AG09319 (cell line): ENCODE measurements around the gene ZNF862.
"Not testable (repeated sequence)": the region's sequence is repeated elsewhere in the genome, so short reads cannot be mapped to it uniquely, and the experiment has no call there.

Source experiments
- DNase-seq: peaks from one replicate; pipeline ENCODE4 v3.0.0-alpha.2; 2010; ENCODE audit warnings: low read depth; ENCODE audit errors: extremely low read depth
- TF ChIP-seq, protein P1 (sequence below): IDR thresholded peaks from 2 replicates; pipeline ENCODE4 v1.5.1; 2011; ENCODE audit warnings: low read depth, mild to moderate bottlenecking, inconsistent platforms, low read length, moderate library complexity

The ZNF862 gene

GRCh38 chr7:149824748-149825566 lies 13.2 kb upstream of the ZNF862 start:
- no peak for DNase-seq
- TF ChIP-seq, protein P1, sequence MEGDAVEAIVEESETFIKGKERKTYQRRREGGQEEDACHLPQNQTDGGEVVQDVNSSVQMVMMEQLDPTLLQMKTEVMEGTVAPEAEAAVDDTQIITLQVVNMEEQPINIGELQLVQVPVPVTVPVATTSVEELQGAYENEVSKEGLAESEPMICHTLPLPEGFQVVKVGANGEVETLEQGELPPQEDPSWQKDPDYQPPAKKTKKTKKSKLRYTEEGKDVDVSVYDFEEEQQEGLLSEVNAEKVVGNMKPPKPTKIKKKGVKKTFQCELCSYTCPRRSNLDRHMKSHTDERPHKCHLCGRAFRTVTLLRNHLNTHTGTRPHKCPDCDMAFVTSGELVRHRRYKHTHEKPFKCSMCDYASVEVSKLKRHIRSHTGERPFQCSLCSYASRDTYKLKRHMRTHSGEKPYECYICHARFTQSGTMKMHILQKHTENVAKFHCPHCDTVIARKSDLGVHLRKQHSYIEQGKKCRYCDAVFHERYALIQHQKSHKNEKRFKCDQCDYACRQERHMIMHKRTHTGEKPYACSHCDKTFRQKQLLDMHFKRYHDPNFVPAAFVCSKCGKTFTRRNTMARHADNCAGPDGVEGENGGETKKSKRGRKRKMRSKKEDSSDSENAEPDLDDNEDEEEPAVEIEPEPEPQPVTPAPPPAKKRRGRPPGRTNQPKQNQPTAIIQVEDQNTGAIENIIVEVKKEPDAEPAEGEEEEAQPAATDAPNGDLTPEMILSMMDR: no peak

DNA sequence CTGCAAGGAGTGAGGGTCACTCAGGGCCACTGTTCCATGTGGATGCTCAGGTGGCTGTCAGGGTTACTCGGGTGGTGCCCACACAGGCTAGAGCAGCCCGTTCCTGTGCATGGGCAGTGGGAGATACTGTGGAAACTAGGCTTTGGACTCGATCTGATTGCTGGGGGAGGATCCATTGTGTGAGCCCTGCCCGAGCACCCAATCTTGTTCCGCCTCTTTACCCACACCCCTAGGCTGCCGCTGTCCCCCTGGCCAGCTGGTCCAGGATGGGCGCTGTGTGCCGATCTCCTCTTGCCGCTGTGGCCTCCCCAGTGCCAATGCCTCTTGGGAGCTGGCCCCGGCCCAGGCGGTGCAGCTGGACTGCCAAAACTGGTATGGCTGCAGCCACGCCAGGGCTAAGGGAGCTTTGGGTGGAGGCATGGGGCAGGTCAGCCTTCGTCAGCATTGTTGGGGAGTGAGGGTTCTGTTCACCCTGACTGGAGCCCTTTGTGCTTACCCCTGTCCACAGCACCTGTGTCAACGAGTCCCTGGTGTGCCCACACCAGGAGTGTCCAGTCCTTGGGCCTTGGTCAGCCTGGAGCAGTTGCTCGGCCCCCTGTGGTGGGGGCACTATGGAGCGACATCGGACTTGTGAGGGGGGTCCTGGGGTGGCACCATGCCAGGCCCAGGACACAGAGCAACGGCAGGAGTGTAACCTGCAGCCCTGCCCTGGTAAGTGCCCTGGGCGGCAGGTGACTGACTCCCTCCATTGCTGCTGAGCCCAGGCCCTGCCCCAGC lies 12.4 kb upstream of the ZNF862 start:
- TF ChIP-seq, protein P1: no peak
- DNase-seq: no peak

- TF ChIP-seq, protein P1: no peak
Observed at GRCh38 chr7:149826344-149827088, 11.7 kb upstream of the ZNF862 start.

GRCh38 chr7:149827089-149827981 lies 10.8 kb upstream of the ZNF862 start:
- DNase-seq: no peak

More at GRCh38 chr7:149826344-149827088, 11.7 kb upstream of the ZNF862 start:
- DNase-seq: no peak

DNA sequence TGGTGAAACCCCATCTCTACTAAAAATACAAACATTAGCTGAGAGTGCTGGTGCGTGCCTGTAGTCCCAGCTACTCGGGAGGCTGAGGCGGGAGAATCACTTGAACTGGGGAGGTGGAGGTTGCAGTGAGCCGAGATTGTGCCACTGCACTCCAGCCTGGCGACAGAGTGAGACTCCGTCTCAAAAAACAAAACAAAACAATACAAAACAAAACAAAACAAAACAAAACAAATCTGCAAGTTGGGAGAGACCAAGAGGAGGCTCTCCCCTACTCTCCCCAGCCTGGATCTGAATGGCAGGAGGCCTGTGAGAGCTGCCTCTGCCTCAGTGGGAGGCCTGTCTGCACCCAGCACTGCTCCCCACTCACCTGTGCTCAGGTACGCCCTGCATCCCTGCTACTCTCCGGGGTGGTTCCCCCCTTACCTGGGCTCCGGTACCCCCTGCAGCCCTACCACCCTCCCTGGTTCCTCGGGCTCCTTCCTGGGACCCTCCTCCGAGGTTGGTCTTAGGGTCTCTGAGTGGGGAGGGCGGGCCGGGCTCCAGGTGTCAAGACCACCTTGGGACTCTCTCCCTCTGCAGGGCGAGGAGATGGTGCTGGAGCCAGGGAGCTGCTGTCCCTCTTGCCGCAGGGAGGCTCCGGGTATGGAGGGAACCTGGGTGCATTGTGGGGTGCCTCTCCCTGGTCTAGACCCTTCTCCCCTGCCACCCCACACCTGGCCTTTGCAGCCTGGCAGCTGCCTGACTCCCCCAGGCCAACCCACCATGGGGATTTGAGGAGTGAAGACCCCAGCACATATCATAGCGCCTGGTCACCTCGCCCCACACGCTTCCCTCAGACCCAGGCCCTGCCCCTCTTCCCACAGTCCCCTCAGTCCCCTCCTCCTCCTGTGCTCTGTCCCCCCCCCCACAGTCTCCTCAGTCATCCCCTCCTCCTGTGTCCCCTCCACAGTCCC lies 9.5 kb upstream of the ZNF862 start:
- TF ChIP-seq, protein P1: no peak
- no peak for DNase-seq

More at GRCh38 chr7:149827089-149827981, 10.8 kb upstream of the ZNF862 start:
- TF ChIP-seq, protein P1: no peak

DNA sequence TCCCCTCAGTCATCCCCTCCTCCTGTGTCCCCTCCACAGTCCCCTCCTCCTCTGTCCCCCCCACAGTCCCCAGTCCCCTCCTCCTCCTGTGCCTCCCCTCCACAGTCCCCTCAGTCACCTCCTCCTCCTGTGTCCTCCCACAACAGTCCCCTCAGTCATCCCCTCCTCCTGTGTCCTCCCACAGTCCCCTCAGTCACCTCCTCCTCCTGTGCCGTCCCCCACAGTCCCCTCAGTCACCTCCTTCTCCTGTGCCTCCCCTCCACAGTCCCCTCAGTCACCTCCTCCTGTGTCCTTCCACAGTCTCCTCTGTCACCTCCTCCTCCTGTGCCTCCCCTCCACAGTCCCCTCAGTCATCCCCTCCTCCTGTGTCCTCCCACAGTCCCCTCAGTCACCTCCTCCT lies 7.6 kb upstream of the ZNF862 start:
- DNase-seq: not testable (repeated sequence)
